Stimulated activated effector memory CD8-positive, alpha-beta T cell treated with anti-CD3 and anti-CD28 coated beads, Interleukin-12 subunit alpha, Interleukin-12 subunit beta, amount 100 ng/mL, for 72 hours (primary cell): ENCODE results near the gene TFB1M.
"Not testable (repeated sequence)": the region's sequence is repeated elsewhere in the genome, so short reads cannot be mapped to it uniquely, and the experiment has no call there.

Experiments used
- ATAC-seq: fragments of 150-1000 bp; cut with Tn5 transposase; 2 replicates; pipeline ENCODE4 v1.10.0; 2021
- DNase-seq, 2 donors: peaks; one replicate each; pipeline ENCODE4 v3.0.0; 2021 to 2022; ENCODE audit warnings: low spot score in 2 of 2
- H3K27ac Mint-ChIP-seq: one replicate; pipeline ENCODE4 v1.8.0; 2022; ENCODE audit warnings: mild to moderate bottlenecking, mixed read lengths
- H3K36me3 Mint-ChIP-seq: one replicate; pipeline ENCODE4 v1.8.0; 2022; ENCODE audit warnings: mild to moderate bottlenecking, mixed read lengths
- H3K4me1 Mint-ChIP-seq: one replicate; pipeline ENCODE4 v1.8.0; 2022; ENCODE audit warnings: mixed read lengths
- H3K4me3 Mint-ChIP-seq: one replicate; pipeline ENCODE4 v1.8.0; 2022; ENCODE audit warnings: mild to moderate bottlenecking, mixed read lengths
- H3K9me3 Mint-ChIP-seq: one replicate; pipeline ENCODE4 v1.8.0; 2022; ENCODE audit warnings: mixed read lengths

The TFB1M gene

DNA sequence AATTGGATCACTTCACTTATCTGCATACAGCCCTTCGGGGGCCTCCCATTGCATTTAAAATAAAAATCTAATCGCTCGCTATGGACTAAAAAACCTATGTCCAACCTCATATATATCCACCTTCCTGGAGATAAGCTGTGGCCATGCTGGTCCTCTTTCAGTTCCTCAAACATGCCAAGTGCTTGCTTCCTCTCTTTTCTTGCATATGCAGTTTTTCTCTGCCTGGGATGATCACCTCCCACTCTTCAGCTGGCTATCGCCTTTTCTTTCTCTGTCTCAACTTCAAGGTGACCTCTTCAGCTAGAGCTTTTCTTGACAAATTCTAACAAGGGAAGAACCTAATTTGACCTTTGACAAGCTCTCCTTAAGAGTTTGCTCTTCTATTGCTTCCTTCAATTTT lies 5.6 kb upstream of the TFB1M start:
- H3K27ac Mint-ChIP-seq: no peak overlapping the region
- ATAC-seq (no peak), DNase-seq (no peak)
- peaks cover 9% of the 10 kb centered on the region for H3K4me1 Mint-ChIP-seq
- H3K36me3 Mint-ChIP-seq: peaks cover 3% of the 10 kb centered on the region
- no peaks in the 10 kb centered on the region for H3K9me3 Mint-ChIP-seq
- no peak overlapping the region for H3K4me3 Mint-ChIP-seq

- no peak overlapping the region for H3K4me3 Mint-ChIP-seq
Observed at GRCh38 chr6:155317186-155317585, 2.9 kb upstream of the TFB1M start.

GRCh38 chr6:155316419-155316818 lies 2.1 kb upstream of the TFB1M start:
- no peak for ATAC-seq
- H3K4me1 Mint-ChIP-seq: peaks cover 19% of the 10 kb centered on the region
- peaks cover 28% of the 10 kb centered on the region for H3K36me3 Mint-ChIP-seq
- DNase-seq: no peak
- peak overlapping the region; percentile 17 for H3K4me3 Mint-ChIP-seq
- no peak overlapping the region for H3K27ac Mint-ChIP-seq
- no peaks in the 10 kb centered on the region for H3K9me3 Mint-ChIP-seq

More at GRCh38 chr6:155317186-155317585, 2.9 kb upstream of the TFB1M start:
- Mint-ChIP-seq H3K4me1 (peaks cover 19% of the 10 kb centered on the region), H3K9me3 (no peaks in the 10 kb centered on the region), H3K27ac (no peak overlapping the region), H3K36me3 (peaks cover 20% of the 10 kb centered on the region)
- no peak for ATAC-seq
- no peak for DNase-seq

- H3K36me3 Mint-ChIP-seq: peaks cover 37% of the 10 kb centered on the region
- H3K4me3 Mint-ChIP-seq: peak overlapping the region; percentile 94
- peak overlapping the region; percentile 97 for H3K27ac Mint-ChIP-seq
- DNase-seq: no peak
- H3K9me3 Mint-ChIP-seq: no peaks in the 10 kb centered on the region
- peaks cover 21% of the 10 kb centered on the region for H3K4me1 Mint-ChIP-seq
- ATAC-seq: no peak
Observed at GRCh38 chr6:155315516-155315871, 1.2 kb upstream of the TFB1M start.

DNA sequence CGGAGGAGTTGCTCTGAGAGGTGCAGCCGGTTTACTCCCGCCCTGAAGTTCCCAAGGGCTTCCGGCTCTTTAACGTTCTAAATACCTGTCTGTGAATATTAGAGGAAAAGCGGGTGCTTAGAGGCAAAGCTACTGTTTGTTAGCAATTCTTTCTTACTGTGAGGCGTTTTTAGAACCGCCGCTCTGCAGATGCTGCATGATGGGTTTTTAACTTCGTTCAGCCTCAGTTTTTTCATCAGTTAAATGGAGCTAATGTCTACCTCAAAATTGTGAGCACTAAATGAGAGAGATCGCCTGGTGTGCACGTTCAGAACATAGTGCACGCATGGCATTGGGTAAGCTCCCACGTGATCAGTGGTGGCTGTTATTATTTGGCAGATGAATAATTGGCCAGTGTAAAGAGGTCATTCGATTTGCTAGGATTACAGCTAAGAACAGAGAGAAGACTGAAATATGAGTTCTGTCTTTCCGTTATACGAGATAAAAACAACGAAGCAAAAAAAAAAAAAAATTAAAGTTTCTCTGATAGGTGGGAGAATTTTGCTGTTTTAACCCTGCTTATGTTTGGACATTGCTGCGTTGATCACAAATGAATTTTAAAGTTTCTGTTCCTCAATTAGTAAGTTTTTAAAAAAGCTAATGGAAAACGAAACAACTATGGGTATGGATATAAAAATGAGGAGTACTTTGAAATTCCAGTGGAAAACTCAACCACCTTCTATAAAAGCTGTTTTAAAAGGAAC lies 660 bp upstream of the TFB1M start:
- peaks cover 25% of the 10 kb centered on the region for H3K4me1 Mint-ChIP-seq
- peaks cover 43% of the 10 kb centered on the region for H3K36me3 Mint-ChIP-seq
- no peaks in the 10 kb centered on the region for H3K9me3 Mint-ChIP-seq
- ATAC-seq: peak; percentile 74
- peak overlapping the region; percentile 94 for H3K4me3 Mint-ChIP-seq
- no peak for DNase-seq
- peak overlapping the region; percentile 97 for H3K27ac Mint-ChIP-seq

GRCh38 chr6:155313602-155314091 lies 637 bp downstream of the TFB1M start:
- no peaks in the 10 kb centered on the region for H3K9me3 Mint-ChIP-seq
- H3K36me3 Mint-ChIP-seq: peaks cover 56% of the 10 kb centered on the region
- H3K4me1 Mint-ChIP-seq: peaks cover 27% of the 10 kb centered on the region
- ATAC-seq: peak; percentile 29
- DNase-seq: no peak
- H3K4me3 Mint-ChIP-seq: peak overlapping the region; percentile 94
- H3K27ac Mint-ChIP-seq: peak overlapping the region; percentile 97

- H3K27ac Mint-ChIP-seq, H3K9me3 Mint-ChIP-seq, DNase-seq, ATAC-seq: not testable (repeated sequence)
- peak overlapping the region; percentile 94 for H3K4me3 Mint-ChIP-seq
- peaks cover 63% of the 10 kb centered on the region for H3K36me3 Mint-ChIP-seq
- peaks cover 27% of the 10 kb centered on the region for H3K4me1 Mint-ChIP-seq
Observed at GRCh38 chr6:155312950-155313349, 1.3 kb downstream of the TFB1M start.

DNA sequence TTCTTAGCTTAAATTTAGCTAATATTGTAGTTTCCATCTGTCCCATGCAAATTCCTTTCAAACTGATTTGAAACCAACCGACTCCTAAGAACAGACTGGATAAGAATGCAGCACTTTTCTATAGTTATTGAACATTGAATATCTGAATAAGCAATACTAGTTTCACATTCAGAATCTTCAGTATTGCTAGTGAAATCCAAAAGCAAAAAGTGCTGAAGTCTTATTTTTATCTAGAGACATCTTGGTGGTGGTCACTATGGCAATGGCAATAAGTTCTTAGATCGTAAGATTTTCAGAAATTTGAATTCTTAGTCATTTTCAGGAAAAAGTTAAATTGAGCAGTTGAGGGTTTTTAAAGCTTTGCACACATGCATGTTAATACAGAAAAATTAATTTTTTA lies 2.7 kb downstream of the TFB1M start:
- Mint-ChIP-seq H3K4me1 (peaks cover 27% of the 10 kb centered on the region), H3K4me3 (no peak overlapping the region), H3K36me3 (peaks cover 76% of the 10 kb centered on the region), H3K9me3 (no peaks in the 10 kb centered on the region), H3K27ac (no peak overlapping the region)
- no peak for DNase-seq
- no peak for ATAC-seq

GRCh38 chr6:155311086-155311485 lies 3.2 kb downstream of the TFB1M start:
- Mint-ChIP-seq H3K9me3 (no peaks in the 10 kb centered on the region), H3K4me1 (peaks cover 27% of the 10 kb centered on the region), H3K27ac (no peak overlapping the region), H3K4me3 (no peak overlapping the region), H3K36me3 (peaks cover 81% of the 10 kb centered on the region)
- ATAC-seq (no peak), DNase-seq (no peak)

DNA sequence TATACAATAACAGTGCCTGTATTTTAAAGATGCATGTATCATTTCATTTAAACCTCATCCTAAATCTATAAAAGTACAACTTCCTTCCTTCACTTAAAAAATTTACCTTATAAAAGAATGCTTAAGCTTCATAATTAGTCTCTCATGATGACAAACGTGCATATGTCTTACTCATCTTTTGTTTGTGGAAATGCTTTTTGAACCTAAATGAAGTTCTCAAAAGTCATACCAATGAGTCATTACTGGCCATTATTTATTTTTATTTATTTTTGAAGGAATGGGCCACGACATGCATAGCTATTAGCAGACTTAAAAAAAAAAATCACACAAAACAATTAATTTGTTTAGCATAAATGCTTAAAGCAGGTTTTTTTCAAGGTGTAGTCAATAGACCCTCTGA lies 3.7 kb downstream of the TFB1M start:
- peaks cover 86% of the 10 kb centered on the region for H3K36me3 Mint-ChIP-seq
- H3K4me1 Mint-ChIP-seq: peaks cover 27% of the 10 kb centered on the region
- DNase-seq (no peak), ATAC-seq (no peak)
- H3K9me3 Mint-ChIP-seq: no peaks in the 10 kb centered on the region
- peak overlapping the region; percentile 16 for H3K27ac Mint-ChIP-seq
- H3K4me3 Mint-ChIP-seq: no peak overlapping the region

DNA sequence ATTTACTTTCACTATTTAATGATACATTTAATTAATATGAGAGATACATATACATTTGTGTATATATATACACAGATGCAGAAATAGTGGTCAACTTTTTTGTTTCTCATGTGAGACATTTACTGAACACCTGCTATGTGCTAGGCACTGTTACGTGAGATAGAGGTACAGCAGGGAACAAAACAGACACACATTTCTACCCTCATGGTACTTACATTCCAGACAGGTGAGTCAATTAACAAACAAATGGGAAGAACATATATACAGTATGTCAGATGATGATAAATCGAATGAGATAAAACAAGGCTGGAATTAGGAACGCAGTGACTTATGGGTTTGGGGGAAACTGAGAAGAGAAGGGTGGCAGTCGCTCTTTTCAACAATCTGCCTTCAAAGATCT lies 5.1 kb downstream of the TFB1M start:
- DNase-seq: no peak
- H3K4me3 Mint-ChIP-seq: no peak overlapping the region
- H3K36me3 Mint-ChIP-seq: peaks cover 86% of the 10 kb centered on the region
- H3K9me3 Mint-ChIP-seq: no peaks in the 10 kb centered on the region
- H3K27ac Mint-ChIP-seq: no peak overlapping the region
- peaks cover 22% of the 10 kb centered on the region for H3K4me1 Mint-ChIP-seq
- ATAC-seq: no peak

DNA sequence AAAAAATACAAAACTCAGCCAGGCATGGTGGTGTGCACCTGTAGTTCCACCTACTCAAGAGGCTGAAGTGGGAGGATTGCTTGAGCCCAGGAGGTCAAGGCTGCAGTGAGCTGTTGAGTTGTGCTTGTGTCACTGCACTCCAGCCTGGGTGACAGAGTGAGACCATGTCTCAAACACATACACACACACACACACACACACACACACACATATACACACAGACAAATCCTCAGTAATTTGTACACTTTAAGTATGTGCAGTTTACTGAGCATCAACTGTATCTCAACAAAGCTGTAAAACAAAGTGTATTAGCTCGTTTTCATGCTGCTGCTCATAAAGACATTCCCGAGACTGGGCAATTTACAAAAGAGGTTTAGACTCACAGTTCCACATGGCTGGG lies 7.3 kb downstream of the TFB1M start:
- Mint-ChIP-seq H3K27ac (no peak overlapping the region), H3K36me3 (peaks cover 95% of the 10 kb centered on the region), H3K4me1 (peaks cover 18% of the 10 kb centered on the region), H3K4me3 (no peak overlapping the region), H3K9me3 (no peaks in the 10 kb centered on the region)
- ATAC-seq: peak; percentile 63
- DNase-seq: no peak

- Mint-ChIP-seq H3K4me1 (peaks cover 6% of the 10 kb centered on the region), H3K4me3 (no peak overlapping the region), H3K27ac (no peak overlapping the region), H3K36me3 (peaks cover 73% of the 10 kb centered on the region), H3K9me3 (no peaks in the 10 kb centered on the region)
- DNase-seq (no peak), ATAC-seq (no peak)
Observed at GRCh38 chr6:155303361-155303870, 10.9 kb downstream of the TFB1M start.

GRCh38 chr6:155301867-155302266 lies 12.4 kb downstream of the TFB1M start:
- Mint-ChIP-seq H3K27ac (no peak overlapping the region), H3K9me3 (no peaks in the 10 kb centered on the region), H3K36me3 (peaks cover 73% of the 10 kb centered on the region), H3K4me1 (peaks cover 6% of the 10 kb centered on the region), H3K4me3 (no peak overlapping the region)
- DNase-seq (no peak), ATAC-seq (no peak)

DNA sequence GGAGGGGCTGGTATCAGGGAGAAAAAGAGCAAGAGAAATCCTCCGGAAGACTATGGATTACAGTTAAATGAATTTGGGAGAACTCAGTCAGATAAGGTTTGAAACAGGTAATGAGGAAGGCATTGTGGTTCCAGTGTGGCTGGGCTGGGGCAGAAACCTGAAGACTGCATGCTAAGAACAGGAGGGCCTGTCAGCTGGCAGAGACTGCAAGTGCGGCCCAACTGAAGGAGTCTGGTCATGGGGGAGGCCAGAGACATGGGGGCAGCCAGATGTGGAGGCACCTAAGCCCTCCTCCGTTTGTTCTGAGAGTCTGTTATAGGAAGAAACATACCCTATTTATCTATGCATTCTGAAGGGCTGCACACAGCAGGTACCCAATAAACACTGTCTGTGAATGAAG lies 16.6 kb downstream of the TFB1M start:
- H3K4me1 Mint-ChIP-seq: peaks cover 1% of the 10 kb centered on the region
- peaks cover 77% of the 10 kb centered on the region for H3K36me3 Mint-ChIP-seq
- H3K4me3 Mint-ChIP-seq: no peak overlapping the region
- no peaks in the 10 kb centered on the region for H3K9me3 Mint-ChIP-seq
- no peak for DNase-seq
- H3K27ac Mint-ChIP-seq: peak overlapping the region; percentile 41
- no peak for ATAC-seq

DNA sequence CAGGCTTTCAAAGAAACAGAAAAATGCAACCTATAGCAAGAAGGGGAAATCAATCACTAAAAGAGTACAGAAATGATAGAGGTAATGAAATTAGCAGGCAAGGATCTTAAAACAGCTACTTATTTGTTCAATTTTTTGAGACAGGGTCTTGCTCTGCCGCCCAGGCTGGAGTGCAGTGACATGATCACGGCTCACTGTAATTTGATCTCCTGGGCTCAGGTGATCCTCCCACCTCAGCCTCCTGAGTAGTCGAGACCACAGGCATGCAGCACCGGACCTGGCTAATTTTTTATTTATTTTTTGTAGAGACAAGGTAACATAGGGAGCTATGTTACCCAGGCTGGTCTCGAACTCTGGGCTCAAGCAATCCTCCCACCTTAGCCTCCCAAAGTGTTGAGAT lies 21.6 kb downstream of the TFB1M start:
- H3K4me3 Mint-ChIP-seq: no peak overlapping the region
- DNase-seq (no peak), ATAC-seq (no peak)
- peaks cover 98% of the 10 kb centered on the region for H3K36me3 Mint-ChIP-seq
- peak overlapping the region; percentile 44 for H3K27ac Mint-ChIP-seq
- no peaks in the 10 kb centered on the region for H3K9me3 Mint-ChIP-seq
- peaks cover 15% of the 10 kb centered on the region for H3K4me1 Mint-ChIP-seq
